Breast epithelium (tissue), 4 donors: Measurements from ENCODE around the gene OCIAD2. TPM values are rescaled to one million over a fixed set of nuclear protein-coding genes. Genes with fewer than 3 reads are reported as not detected.
"Not testable (repeated sequence)": the region's sequence is repeated elsewhere in the genome, so short reads cannot be mapped to it uniquely, and the experiment has no call there.

Experiments
- DNase-seq, 2 donors: peaks; one replicate each; pipeline ENCODE4 v3.0.0-alpha.2; 2019; ENCODE audit warnings: low spot score in 2 of 2
- H3K27ac ChIP-seq, 2 donors: fragments of 200-600 bp; sonication (generic) in 1 of 2; one replicate each; pipeline ENCODE4 v1.5.1; 2016 to 2019; ENCODE audit warnings: mild to moderate bottlenecking in 1 of 2
- H3K27me3 ChIP-seq, 2 donors: fragments of 200-600 bp; sonication (generic) in 1 of 2; one replicate each; pipeline versions ENCODE4 v1.5.1 to v1.6.0; 2017 to 2019; ENCODE audit warnings: control low read depth in 1 of 2, mild to moderate bottlenecking in 1 of 2
- H3K36me3 ChIP-seq: fragments of 200-600 bp; one replicate; pipeline ENCODE4 v1.5.1; 2019
- H3K4me1 ChIP-seq, 2 donors: fragments of 200-600 bp; sonication (generic); one replicate each; pipeline ENCODE4 v1.5.1; 2016 to 2019; ENCODE audit warnings: control low read depth in 1 of 2
- H3K4me3 ChIP-seq, 3 donors: fragments of 200-600 bp; sonication (generic); 1 replicate in 2 of 3; 2 replicates in 1 of 3; pipeline ENCODE4 v1.5.1; 2016 to 2019; ENCODE audit warnings: mild to moderate bottlenecking in 3 of 3, moderate library complexity in 2 of 3
- H3K9me3 ChIP-seq, 2 donors: fragments of 200-600 bp; sonication (generic) in 1 of 2; one replicate each; pipeline ENCODE4 v1.5.1; 2016 to 2019; ENCODE audit warnings: control low read depth in 1 of 2
- POLR2A ChIP-seq: fragments of 450-650 bp; IDR thresholded peaks from one replicate; pipeline ENCODE4 v1.6.1; 2016; ENCODE audit warnings: antibody characterized with exemption, mild to moderate bottlenecking, moderate library complexity
- POLR2AphosphoS5 ChIP-seq, 3 donors: sonication (generic); formaldehyde crosslinking; IDR thresholded peaks; one replicate each; pipeline ENCODE4 v1.6.1; 2017; ENCODE audit warnings: antibody characterized with exemption in 3 of 3
- intact Hi-C: fragments of 100-400 bp; cut with DNase I; formaldehyde crosslinking; loops from one replicate; pipeline ENCODE4 v1.15.1; 2023; ENCODE audit warnings: low total_unique reads
- total RNA-seq, 3 donors: library from RNA; depleted of rRNA; stranded (reverse); fragments of >200 nt; gene quantifications; one replicate each; pipeline ENCODE4 v1.1.0, GENCODE V29; 2016
- TF ChIP-seq, protein P1 (sequence below), 3 donors: fragments of 450-650 bp; IDR thresholded peaks; one replicate each; pipeline ENCODE4 v1.5.1; 2016 to 2017; ENCODE audit warnings: antibody characterized with exemption in 3 of 3, mild to moderate bottlenecking in 3 of 3, moderate library complexity in 3 of 3

OCIAD2 gene
- total RNA-seq, 3 donors from 2014 or later: 9.2 to 22.0 (median 9.9) TPM

- Histone ChIP-seq H3K4me1 (no peaks in the 10 kb centered on the region), H3K4me3 (no peak overlapping the region), H3K27ac (no peak overlapping the region), H3K36me3 (no peaks in the 10 kb centered on the region), H3K9me3 (no peaks in the 10 kb centered on the region), H3K27me3 (no peaks in the 10 kb centered on the region)
- TF ChIP-seq POLR2A: no peak
- intact Hi-C loops: no loop called here
- DNase-seq: no peak
Measured at GRCh38 chr4:48924416-48924815, 17.8 kb upstream of the OCIAD2 start.

DNA sequence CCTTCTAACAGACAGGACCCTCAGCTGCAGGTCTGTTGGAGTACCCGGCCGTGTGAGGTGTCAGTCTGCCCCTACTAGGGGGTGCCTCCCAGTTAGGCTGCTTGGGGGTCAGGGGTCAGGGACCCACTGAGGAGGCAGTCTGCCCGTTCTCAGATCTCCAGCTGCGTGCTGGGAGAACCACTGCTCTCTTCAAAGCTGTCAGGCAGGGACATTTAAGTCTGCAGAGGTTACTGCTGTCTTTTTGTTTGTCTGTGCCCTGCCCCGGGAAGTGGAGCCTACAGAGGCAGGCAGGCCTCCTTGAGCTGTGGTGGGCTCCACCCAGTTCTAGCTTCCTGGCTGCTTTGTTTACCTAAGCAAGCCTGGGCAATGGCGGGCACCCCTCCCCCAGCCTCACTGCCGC, 16.5 kb upstream of the OCIAD2 start:
- H3K36me3 ChIP-seq, H3K4me1 ChIP-seq, H3K27ac ChIP-seq, intact Hi-C loops, H3K27me3 ChIP-seq, H3K4me3 ChIP-seq, H3K9me3 ChIP-seq, DNase-seq: not testable (repeated sequence)

DNA sequence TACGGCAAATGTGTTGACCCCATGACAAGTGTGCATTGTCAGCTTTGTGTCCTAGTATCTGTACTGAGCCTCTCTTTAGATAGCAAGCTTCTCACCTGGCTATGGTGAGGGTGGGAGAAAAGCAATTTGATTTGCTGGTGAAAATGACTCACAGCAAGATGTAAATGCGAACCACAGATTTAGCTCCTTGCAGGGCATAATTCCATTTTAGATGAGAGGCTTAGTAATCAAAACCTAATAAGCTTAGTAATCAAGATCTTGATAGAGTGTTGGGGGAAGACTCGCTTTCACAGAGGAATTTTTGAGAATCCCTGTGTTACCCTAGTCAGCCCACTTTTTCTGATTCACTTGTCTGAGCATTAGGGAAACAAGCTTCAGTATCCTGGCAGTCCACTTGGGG, 7.7 kb upstream of the OCIAD2 start:
- Histone ChIP-seq H3K9me3 (no peaks in the 10 kb centered on the region), H3K4me1 (no peaks in the 10 kb centered on the region), H3K4me3 (no peak overlapping the region), H3K27ac (no peak overlapping the region), H3K27me3 (no peaks in the 10 kb centered on the region), H3K36me3 (no peaks in the 10 kb centered on the region)
- no peak for DNase-seq
- TF ChIP-seq, protein P1, sequence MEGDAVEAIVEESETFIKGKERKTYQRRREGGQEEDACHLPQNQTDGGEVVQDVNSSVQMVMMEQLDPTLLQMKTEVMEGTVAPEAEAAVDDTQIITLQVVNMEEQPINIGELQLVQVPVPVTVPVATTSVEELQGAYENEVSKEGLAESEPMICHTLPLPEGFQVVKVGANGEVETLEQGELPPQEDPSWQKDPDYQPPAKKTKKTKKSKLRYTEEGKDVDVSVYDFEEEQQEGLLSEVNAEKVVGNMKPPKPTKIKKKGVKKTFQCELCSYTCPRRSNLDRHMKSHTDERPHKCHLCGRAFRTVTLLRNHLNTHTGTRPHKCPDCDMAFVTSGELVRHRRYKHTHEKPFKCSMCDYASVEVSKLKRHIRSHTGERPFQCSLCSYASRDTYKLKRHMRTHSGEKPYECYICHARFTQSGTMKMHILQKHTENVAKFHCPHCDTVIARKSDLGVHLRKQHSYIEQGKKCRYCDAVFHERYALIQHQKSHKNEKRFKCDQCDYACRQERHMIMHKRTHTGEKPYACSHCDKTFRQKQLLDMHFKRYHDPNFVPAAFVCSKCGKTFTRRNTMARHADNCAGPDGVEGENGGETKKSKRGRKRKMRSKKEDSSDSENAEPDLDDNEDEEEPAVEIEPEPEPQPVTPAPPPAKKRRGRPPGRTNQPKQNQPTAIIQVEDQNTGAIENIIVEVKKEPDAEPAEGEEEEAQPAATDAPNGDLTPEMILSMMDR (IDR thresholded peaks at IDR 0.05): no peak
- TF ChIP-seq POLR2A (no peak), POLR2AphosphoS5 (IDR thresholded peaks at IDR 0.05) (no peak)
- intact Hi-C loops: no loop called here

DNA sequence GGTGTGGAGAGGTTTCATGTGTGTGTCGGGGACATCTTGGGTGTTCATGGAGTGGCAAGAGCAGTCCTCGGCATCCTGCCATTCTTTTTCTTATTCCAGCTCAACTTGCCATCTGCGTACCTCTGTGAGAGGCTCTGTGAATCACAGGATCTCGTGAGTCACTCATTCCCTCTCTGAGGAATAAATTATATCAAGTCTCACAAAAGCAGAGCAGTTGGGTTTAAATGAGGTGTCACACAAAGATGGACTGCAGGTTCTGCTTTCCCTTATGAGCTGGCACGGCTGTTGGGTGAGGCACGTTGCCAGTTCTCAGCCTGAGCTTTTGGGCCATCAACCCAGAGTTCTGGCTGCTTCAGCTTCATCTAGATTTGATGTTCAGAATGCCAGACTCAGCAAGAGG, 6.8 kb upstream of the OCIAD2 start:
- TF ChIP-seq POLR2A: no peak
- no peak for TF ChIP-seq POLR2AphosphoS5 (IDR thresholded peaks at IDR 0.05)
- TF ChIP-seq, protein P1 (IDR thresholded peaks at IDR 0.05): no peak
- H3K36me3 ChIP-seq: no peaks in the 10 kb centered on the region
- H3K27me3 ChIP-seq: no peaks in the 10 kb centered on the region
- no peaks in the 10 kb centered on the region for H3K4me1 ChIP-seq
- no peak for DNase-seq
- H3K9me3 ChIP-seq: no peaks in the 10 kb centered on the region
- no peak overlapping the region for H3K4me3 ChIP-seq
- no peak overlapping the region for H3K27ac ChIP-seq
- intact Hi-C loops: no loop called here

DNA sequence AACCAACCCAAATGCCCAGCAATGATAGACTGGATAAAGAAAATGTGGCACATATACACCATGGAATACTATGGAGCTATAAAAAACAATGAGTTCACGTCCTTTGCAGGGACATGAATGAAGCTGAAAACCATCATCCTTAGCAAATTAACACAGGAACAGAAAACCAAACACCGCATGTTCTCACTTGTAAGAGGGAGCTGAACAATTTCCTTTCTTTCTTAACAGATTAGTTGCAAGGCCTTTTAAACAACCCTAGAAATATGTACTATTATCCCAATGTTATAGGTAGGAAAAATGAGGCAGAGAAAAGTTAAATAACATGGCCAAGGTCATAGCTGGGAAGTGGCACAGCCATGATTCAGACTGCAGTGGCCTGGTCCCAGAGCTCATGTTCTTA, 5.8 kb upstream of the OCIAD2 start:
- no peak overlapping the region for H3K4me3 ChIP-seq
- intact Hi-C loops: no loop called here
- H3K36me3 ChIP-seq: no peaks in the 10 kb centered on the region
- no peaks in the 10 kb centered on the region for H3K9me3 ChIP-seq
- no peak for DNase-seq
- no peak overlapping the region for H3K27ac ChIP-seq
- no peaks in the 10 kb centered on the region for H3K27me3 ChIP-seq
- TF ChIP-seq, protein P1 (IDR thresholded peaks at IDR 0.05): no peak
- TF ChIP-seq POLR2AphosphoS5 (IDR thresholded peaks at IDR 0.05) (no peak), POLR2A (no peak)
- H3K4me1 ChIP-seq: no peaks in the 10 kb centered on the region

- H3K27ac ChIP-seq: no peak overlapping the region
- no peaks in the 10 kb centered on the region for H3K36me3 ChIP-seq
- H3K9me3 ChIP-seq: no peaks in the 10 kb centered on the region
- no peak for TF ChIP-seq POLR2AphosphoS5 (IDR thresholded peaks at IDR 0.05)
- TF ChIP-seq POLR2A: no peak
- no peaks in the 10 kb centered on the region for H3K27me3 ChIP-seq
- H3K4me1 ChIP-seq: no peaks in the 10 kb centered on the region
- DNase-seq: no peak
- intact Hi-C loops: no loop called here
- H3K4me3 ChIP-seq: no peak overlapping the region
Measured at GRCh38 chr4:48910511-48910910, 3.9 kb upstream of the OCIAD2 start.

DNA sequence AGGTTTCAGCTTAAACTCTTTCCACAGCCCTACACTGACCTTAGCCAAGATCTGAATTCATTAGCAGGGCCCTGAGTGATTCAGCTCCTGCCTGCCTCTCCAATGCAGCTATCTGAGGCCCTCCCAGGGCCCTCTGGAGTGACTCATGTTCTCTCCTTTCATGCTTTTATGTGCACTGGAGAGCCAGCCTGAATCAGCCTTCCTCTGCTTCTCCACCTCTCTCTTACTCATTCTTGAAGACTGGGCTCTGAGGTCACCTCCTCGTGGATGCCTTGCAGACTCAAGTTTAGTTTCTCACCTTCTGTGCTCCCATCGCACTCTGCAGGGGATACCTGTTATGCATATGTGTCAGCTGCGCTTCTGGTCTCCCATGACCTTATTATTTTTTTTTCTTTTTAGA, 3.1 kb upstream of the OCIAD2 start:
- H3K4me1 ChIP-seq: no peaks in the 10 kb centered on the region
- intact Hi-C loops: no loop called here
- TF ChIP-seq POLR2A (no peak), POLR2AphosphoS5 (IDR thresholded peaks at IDR 0.05) (no peak)
- TF ChIP-seq, protein P1 (IDR thresholded peaks at IDR 0.05): no peak
- H3K27ac ChIP-seq: no peak overlapping the region
- no peaks in the 10 kb centered on the region for H3K36me3 ChIP-seq
- H3K4me3 ChIP-seq: no peak overlapping the region
- no peaks in the 10 kb centered on the region for H3K9me3 ChIP-seq
- no peaks in the 10 kb centered on the region for H3K27me3 ChIP-seq
- no peak for DNase-seq
